ENCODE measurements around the gene ABCB1.

Gene ABCB1

GRCh38 chr7:87494454-87494853 lies 106.2 kb downstream of the ABCB1 start:
- Histone ChIP-seq H3K9me2 (replicated peaks; ENCODE audit: insufficient read depth, low read length) (no peaks in the 10 kb centered on the region), H3K79me2 (ENCODE audit: low read length) (no peaks in the 10 kb centered on the region), H3K4me1 (ENCODE audit: low read length) (no peaks in the 10 kb centered on the region), H3K4me3 (ENCODE audit: low read length) (no peak overlapping the region), H3K4me2 (ENCODE audit: low read depth, low read length) (no peak overlapping the region), H3K9me3 (replicated peaks; ENCODE audit: insufficient read depth, low read length) (no peaks in the 10 kb centered on the region), H2AFZ (ENCODE audit: low read length) (no peak overlapping the region), H3K27me3 (replicated peaks; ENCODE audit: insufficient read depth, low read length) (no peaks in the 10 kb centered on the region), H3F3A (ENCODE audit: insufficient read depth, low read length) (no peaks in the 10 kb centered on the region), H3K27ac (ENCODE audit: low read length) (no peak overlapping the region), H4K20me1 (ENCODE audit: insufficient read depth, low read length) (no peaks in the 10 kb centered on the region), H3K9ac (ENCODE audit: low read length) (no peak overlapping the region), H3K36me3 (replicated peaks; ENCODE audit: insufficient read depth, low read length) (no peaks in the 10 kb centered on the region)
- DNase-seq, result no peak
- no peak for TF ChIP-seq EZH2phosphoT487 (IDR thresholded peaks at IDR 0.05; ENCODE audit: low read length)

GRCh38 chr7:87483131-87483530 lies 117.6 kb downstream of the ABCB1 start:
- no peaks in the 10 kb centered on the region for H3K9me3 ChIP-seq (replicated peaks; ENCODE audit: insufficient read depth, low read length)
- no peaks in the 10 kb centered on the region for H4K20me1 ChIP-seq (ENCODE audit: insufficient read depth, low read length)
- no peaks in the 10 kb centered on the region for H3K9me2 ChIP-seq (replicated peaks; ENCODE audit: insufficient read depth, low read length)
- no peak overlapping the region for H3K27ac ChIP-seq (ENCODE audit: low read length)
- no peak overlapping the region for H3K4me2 ChIP-seq (ENCODE audit: low read depth, low read length)
- H3K4me1 ChIP-seq (ENCODE audit: low read length), result no peaks in the 10 kb centered on the region
- H3K79me2 ChIP-seq (ENCODE audit: low read length), result no peaks in the 10 kb centered on the region
- TF ChIP-seq, protein P1, sequence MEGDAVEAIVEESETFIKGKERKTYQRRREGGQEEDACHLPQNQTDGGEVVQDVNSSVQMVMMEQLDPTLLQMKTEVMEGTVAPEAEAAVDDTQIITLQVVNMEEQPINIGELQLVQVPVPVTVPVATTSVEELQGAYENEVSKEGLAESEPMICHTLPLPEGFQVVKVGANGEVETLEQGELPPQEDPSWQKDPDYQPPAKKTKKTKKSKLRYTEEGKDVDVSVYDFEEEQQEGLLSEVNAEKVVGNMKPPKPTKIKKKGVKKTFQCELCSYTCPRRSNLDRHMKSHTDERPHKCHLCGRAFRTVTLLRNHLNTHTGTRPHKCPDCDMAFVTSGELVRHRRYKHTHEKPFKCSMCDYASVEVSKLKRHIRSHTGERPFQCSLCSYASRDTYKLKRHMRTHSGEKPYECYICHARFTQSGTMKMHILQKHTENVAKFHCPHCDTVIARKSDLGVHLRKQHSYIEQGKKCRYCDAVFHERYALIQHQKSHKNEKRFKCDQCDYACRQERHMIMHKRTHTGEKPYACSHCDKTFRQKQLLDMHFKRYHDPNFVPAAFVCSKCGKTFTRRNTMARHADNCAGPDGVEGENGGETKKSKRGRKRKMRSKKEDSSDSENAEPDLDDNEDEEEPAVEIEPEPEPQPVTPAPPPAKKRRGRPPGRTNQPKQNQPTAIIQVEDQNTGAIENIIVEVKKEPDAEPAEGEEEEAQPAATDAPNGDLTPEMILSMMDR (IDR thresholded peaks at IDR 0.05; ENCODE audit: low read length), result no peak
- TF ChIP-seq EZH2phosphoT487 (IDR thresholded peaks at IDR 0.05; ENCODE audit: low read length), result no peak
- no peak for TF ChIP-seq EZH2 (optimal IDR thresholded peaks at IDR 0.05; ENCODE audit: low read depth, low read length)
- no peak for DNase-seq
- H3K9ac ChIP-seq (ENCODE audit: low read length), result no peak overlapping the region
- no peaks in the 10 kb centered on the region for H3F3A ChIP-seq (ENCODE audit: insufficient read depth, low read length)
- no peaks in the 10 kb centered on the region for H3K36me3 ChIP-seq (replicated peaks; ENCODE audit: insufficient read depth, low read length)
- no peak overlapping the region for H3K4me3 ChIP-seq (ENCODE audit: low read length)
- H3K27me3 ChIP-seq (replicated peaks; ENCODE audit: insufficient read depth, low read length), result no peaks in the 10 kb centered on the region
- H2AFZ ChIP-seq (ENCODE audit: low read length), result no peak overlapping the region

- Histone ChIP-seq H4K20me1 (ENCODE audit: insufficient read depth, low read length) (no peaks in the 10 kb centered on the region), H3K9me2 (replicated peaks; ENCODE audit: insufficient read depth, low read length) (no peaks in the 10 kb centered on the region), H3K27ac (ENCODE audit: low read length) (no peak overlapping the region), H3K4me1 (ENCODE audit: low read length) (no peaks in the 10 kb centered on the region), H3K9ac (ENCODE audit: low read length) (no peak overlapping the region), H3F3A (ENCODE audit: insufficient read depth, low read length) (no peaks in the 10 kb centered on the region), H3K9me3 (replicated peaks; ENCODE audit: insufficient read depth, low read length) (no peaks in the 10 kb centered on the region), H3K4me2 (ENCODE audit: low read depth, low read length) (no peak overlapping the region), H3K4me3 (ENCODE audit: low read length) (no peak overlapping the region), H2AFZ (ENCODE audit: low read length) (no peak overlapping the region), H3K27me3 (replicated peaks; ENCODE audit: insufficient read depth, low read length) (no peaks in the 10 kb centered on the region), H3K79me2 (ENCODE audit: low read length) (no peaks in the 10 kb centered on the region), H3K36me3 (replicated peaks; ENCODE audit: insufficient read depth, low read length) (no peaks in the 10 kb centered on the region)
- no peak for DNase-seq
- no peak for TF ChIP-seq EZH2phosphoT487 (IDR thresholded peaks at IDR 0.05; ENCODE audit: low read length)
- TF ChIP-seq, protein P1 (IDR thresholded peaks at IDR 0.05; ENCODE audit: low read length), result no peak
- no peak for TF ChIP-seq EZH2 (optimal IDR thresholded peaks at IDR 0.05; ENCODE audit: low read depth, low read length)
Observed at GRCh38 chr7:87482115-87482514, 118.6 kb downstream of the ABCB1 start.

DNA sequence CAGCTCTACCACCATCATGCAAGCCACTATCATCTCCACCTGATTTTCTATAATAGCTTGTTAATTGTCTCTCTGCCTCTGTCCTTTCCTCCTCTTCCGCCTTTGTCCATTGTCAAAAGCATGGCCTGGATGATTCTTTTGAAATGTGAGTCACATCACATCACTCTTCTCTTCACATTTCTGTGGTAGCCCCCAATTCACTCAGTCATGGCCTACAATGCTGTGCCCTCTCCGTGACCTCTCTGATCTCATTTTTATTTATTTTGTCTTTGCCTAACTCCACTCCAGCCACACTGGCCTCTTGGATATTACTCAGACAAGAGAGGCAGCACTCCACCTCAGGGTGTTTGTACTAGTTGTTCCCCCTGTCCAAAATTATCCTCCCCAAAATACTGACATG lies 120.3 kb downstream of the ABCB1 start:
- no peaks in the 10 kb centered on the region for H3K27me3 ChIP-seq (replicated peaks; ENCODE audit: insufficient read depth, low read length)
- H3K4me1 ChIP-seq (ENCODE audit: low read length), result no peaks in the 10 kb centered on the region
- H3K4me2 ChIP-seq (ENCODE audit: low read depth, low read length), result no peak overlapping the region
- H4K20me1 ChIP-seq (ENCODE audit: insufficient read depth, low read length), result no peaks in the 10 kb centered on the region
- H3K9ac ChIP-seq (ENCODE audit: low read length), result no peak overlapping the region
- H3K36me3 ChIP-seq (replicated peaks; ENCODE audit: insufficient read depth, low read length), result no peaks in the 10 kb centered on the region
- H2AFZ ChIP-seq (ENCODE audit: low read length), result no peak overlapping the region
- H3K4me3 ChIP-seq (ENCODE audit: low read length), result no peak overlapping the region
- TF ChIP-seq EZH2 (optimal IDR thresholded peaks at IDR 0.05; ENCODE audit: low read depth, low read length) (no peak), EZH2phosphoT487 (IDR thresholded peaks at IDR 0.05; ENCODE audit: low read length) (no peak)
- TF ChIP-seq, protein P1 (IDR thresholded peaks at IDR 0.05; ENCODE audit: low read length), result no peak
- no peak overlapping the region for H3K27ac ChIP-seq (ENCODE audit: low read length)
- H3K9me2 ChIP-seq (replicated peaks; ENCODE audit: insufficient read depth, low read length), result no peaks in the 10 kb centered on the region
- no peaks in the 10 kb centered on the region for H3F3A ChIP-seq (ENCODE audit: insufficient read depth, low read length)
- no peaks in the 10 kb centered on the region for H3K9me3 ChIP-seq (replicated peaks; ENCODE audit: insufficient read depth, low read length)
- no peaks in the 10 kb centered on the region for H3K79me2 ChIP-seq (ENCODE audit: low read length)
- no peak for DNase-seq

Measured in MM.1S (cell line).